Occipital lobe (tissue), 2 donors: ENCODE data around the gene FAM43B. TPM values are rescaled to one million over a fixed set of nuclear protein-coding genes. Genes with fewer than 3 reads are reported as not detected.

ENCODE experiments used
- DNase-seq: peaks from one replicate; lab custom pipeline; 2025; lab: John Stamatoyannopoulos, UW
- total RNA-seq: library from RNA; depleted of rRNA; stranded (reverse); fragments of >200 nt; gene quantifications from one replicate; pipeline ENCODE4 v1.2.3, GENCODE V29; 2014

Gene FAM43B
- total RNA-seq, 1 donor from 2014 or later, result 0.16 TPM

GRCh38 chr1:20589331-20590278, 37.2 kb downstream of the FAM43B start:
- no peak for DNase-seq

GRCh38 chr1:20590306-20590777, 38.0 kb downstream of the FAM43B start:
- DNase-seq, result no peak

DNA sequence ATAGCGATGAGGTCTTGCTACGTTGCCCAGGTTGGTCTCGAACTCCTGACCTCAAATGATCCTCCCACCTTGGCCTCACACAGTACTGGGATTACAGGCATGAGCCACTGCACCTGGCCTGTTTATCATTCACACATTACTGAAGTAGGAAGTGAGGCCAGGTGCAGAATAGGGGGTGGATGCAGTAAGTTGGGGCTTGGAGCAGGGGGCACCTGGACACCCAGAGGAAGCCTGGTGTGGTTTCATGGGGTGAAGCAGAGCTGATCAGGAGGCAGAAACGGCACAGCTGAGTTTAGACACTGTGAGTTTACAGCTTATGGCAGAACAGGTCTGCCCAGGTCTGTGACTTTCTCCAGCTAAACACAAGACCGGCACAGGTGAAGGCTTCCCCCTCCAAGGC, 41.4 kb downstream of the FAM43B start:
- no peak for DNase-seq

- no peak for DNase-seq
Observed at GRCh38 chr1:20594746-20595145, 42.4 kb downstream of the FAM43B start.

- no peak for DNase-seq
Observed at GRCh38 chr1:20596106-20596505, 43.7 kb downstream of the FAM43B start.

DNA sequence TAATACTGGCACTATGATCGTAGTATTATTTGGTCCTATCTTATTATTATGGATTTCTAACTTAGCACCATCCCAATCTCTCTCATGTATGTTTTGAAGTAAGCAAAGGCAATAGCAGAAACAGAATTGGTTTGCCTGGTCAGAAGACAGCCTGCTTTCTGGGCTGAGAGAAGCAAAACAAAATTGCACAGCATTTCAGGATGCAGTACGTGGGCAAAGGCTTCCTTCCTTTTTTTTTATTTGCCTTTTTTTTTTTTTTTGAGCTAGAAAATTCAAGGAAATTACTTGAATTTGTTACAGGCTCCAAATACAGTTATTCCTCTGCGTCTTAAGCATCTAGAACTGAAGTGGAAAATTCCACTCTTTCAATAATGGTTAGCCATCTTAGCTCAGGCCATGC, 45.3 kb downstream of the FAM43B start:
- DNase-seq, result no peak

GRCh38 chr1:20600156-20600555, 47.8 kb downstream of the FAM43B start:
- DNase-seq, result no peak

DNA sequence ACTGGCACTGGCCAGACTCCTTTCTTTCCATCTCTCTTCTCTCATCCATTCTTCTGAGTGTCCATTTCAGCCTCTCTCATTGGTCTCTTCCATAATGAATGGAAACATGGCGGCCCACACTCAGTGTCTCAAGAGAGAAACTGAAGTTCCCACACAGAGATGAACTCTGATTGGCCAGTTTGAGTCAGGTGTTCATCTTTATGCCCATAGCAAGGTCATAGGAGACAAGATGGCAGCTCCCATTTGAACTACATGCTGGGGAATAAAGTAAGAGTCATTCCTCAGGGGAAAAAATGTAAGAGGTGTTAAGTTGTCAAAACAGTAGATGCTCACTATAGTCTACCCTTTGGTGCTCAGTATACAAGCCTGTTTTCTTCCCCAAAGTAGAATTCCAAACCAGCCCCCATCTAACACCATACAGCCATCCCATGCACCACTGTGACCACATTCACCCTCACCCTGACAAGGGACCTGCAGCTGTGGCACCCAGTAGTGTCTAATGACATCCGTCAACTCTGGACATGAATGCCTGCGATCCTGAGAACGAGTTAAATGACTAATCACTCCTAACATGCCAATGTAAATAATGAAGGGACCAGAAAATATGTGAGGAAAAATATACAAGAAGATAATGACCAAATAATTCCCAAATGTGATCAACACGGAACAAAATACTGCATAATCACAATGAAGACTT, 48.9 kb downstream of the FAM43B start:
- DNase-seq, result no peak

DNA sequence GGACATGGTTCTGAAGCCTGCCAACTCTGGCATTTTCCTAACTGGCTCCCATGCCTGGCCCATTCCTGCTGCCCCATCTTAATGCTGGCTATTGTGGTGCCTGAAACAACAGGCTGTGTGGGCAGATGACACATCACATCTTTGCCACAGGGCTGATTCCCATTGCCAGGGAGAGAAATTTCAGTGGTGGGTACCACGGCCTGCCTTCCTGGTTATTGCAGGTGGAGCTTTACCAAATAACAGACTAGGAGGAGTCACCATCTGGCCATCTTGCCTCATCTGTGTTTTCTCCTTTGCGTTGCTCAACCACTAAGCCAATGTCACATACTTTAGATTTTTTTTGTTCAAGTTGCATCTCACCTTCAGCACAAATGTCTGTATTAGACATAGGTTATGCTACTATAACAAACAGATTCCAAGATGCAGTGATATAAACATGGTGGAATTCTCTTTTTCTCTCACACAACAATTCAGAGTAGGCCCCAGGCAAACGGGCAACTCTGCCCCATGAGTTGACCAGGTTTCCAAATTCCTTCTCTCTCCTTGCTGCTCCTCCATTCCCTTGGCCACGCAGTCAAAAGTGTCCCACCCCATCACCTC, 50.6 kb downstream of the FAM43B start:
- DNase-seq, result no peak

- no peak for DNase-seq
Observed at GRCh38 chr1:20603504-20604464, 51.4 kb downstream of the FAM43B start.

Other genes starting within 250 kb of the FAM43B start
- 77.2 TPM for gene CAMK2N1, start 66.4 kb upstream of the FAM43B start, total RNA-seq
- 17.5 TPM for gene MUL1, start 44.4 kb upstream of the FAM43B start, total RNA-seq
- gene CDA, start 36.5 kb downstream of the FAM43B start, total RNA-seq, result not detected
- 117 TPM for gene PINK1, start 80.9 kb downstream of the FAM43B start, total RNA-seq
- 90.0 TPM for gene DDOST, start 108.8 kb downstream of the FAM43B start, total RNA-seq
- 4.4 TPM for gene KIF17, start 165.4 kb downstream of the FAM43B start, total RNA-seq
- gene SH2D5, start 180.1 kb downstream of the FAM43B start, total RNA-seq, result 0.62 TPM
- gene HP1BP3, start 234.7 kb downstream of the FAM43B start, total RNA-seq, result 399 TPM